ENCODE data around the gene RILPL2.

Gene RILPL2

GRCh38 chr12:123398550-123399254 is 37.8 kb downstream of the RILPL2 start:
- no peak overlapping the region for H2AFZ ChIP-seq (ENCODE audit: low read length)
- H3K4me1 ChIP-seq (ENCODE audit: control insufficient read depth in 2 of 2, insufficient read depth in 1 of 2, low read depth in 1 of 2, low read length in 2 of 2) = peaks cover 0 to 7% of the 10 kb centered on the region in 2 donors
- H2BK5ac ChIP-seq (ENCODE audit: low read length) = no peak overlapping the region
- H3K4me3 ChIP-seq (ENCODE audit: low read length in 2 of 2) = no peak overlapping the region
- peaks cover 18% of the 10 kb centered on the region for H3K79me1 ChIP-seq (ENCODE audit: low read depth, low read length)
- H3K9me3 ChIP-seq (replicated peaks in 1 of 2; ENCODE audit: control insufficient read depth in 2 of 2, insufficient read depth in 1 of 2, low read depth in 1 of 2, low read length in 2 of 2) = no peaks in the 10 kb centered on the region
- WGBS, 2 donors (ENCODE audit: extremely low coverage in 2 of 2, insufficient read length in 2 of 2, insufficient replicate concordance in 1 of 2) = no CpG with 5 or more reads among the region's 14 CpGs
- H3K9ac ChIP-seq (ENCODE audit: low read depth, low read length, poor library complexity) = peak overlapping the region; percentile 16
- H2BK120ac ChIP-seq (ENCODE audit: low read depth, low read length) = no peak overlapping the region
- H4K91ac ChIP-seq (ENCODE audit: low read depth, low read length, poor library complexity) = no peak overlapping the region
- no peak overlapping the region for H3K4ac ChIP-seq (ENCODE audit: low read length)
- peaks cover 48 to 83% of the 10 kb centered on the region in 2 donors for H3K36me3 ChIP-seq (replicated peaks in 1 of 2; ENCODE audit: control insufficient read depth in 2 of 2, insufficient read depth in 2 of 2, low read length in 2 of 2)
- no peak for DNase-seq (ENCODE audit: low spot score)
- H3K23ac ChIP-seq (ENCODE audit: low read depth, low read length, poor library complexity) = peak overlapping the region; percentile 23
- no peak overlapping the region for H3K4me2 ChIP-seq (ENCODE audit: insufficient read depth, low read length, poor library complexity, severe bottlenecking)
- no peak overlapping the region for H4K8ac ChIP-seq (ENCODE audit: low read depth, low read length)
- H2BK12ac ChIP-seq (ENCODE audit: low read length) = no peak overlapping the region
- H2BK15ac ChIP-seq (ENCODE audit: low read length) = no peak overlapping the region
- H3K27ac ChIP-seq (replicated peaks; ENCODE audit: low read length) = no peak overlapping the region
- H3K27me3 ChIP-seq (ENCODE audit: control insufficient read depth in 3 of 3, insufficient read depth in 3 of 3, low read depth in 1 of 3, low read length in 3 of 3) = no peaks in the 10 kb centered on the region
- no peak overlapping the region for H3K14ac ChIP-seq (ENCODE audit: low read length)
- no peak overlapping the region for H2AK5ac ChIP-seq (ENCODE audit: low read depth, low read length)
- H3K18ac ChIP-seq (ENCODE audit: low read length) = no peak overlapping the region

DNA sequence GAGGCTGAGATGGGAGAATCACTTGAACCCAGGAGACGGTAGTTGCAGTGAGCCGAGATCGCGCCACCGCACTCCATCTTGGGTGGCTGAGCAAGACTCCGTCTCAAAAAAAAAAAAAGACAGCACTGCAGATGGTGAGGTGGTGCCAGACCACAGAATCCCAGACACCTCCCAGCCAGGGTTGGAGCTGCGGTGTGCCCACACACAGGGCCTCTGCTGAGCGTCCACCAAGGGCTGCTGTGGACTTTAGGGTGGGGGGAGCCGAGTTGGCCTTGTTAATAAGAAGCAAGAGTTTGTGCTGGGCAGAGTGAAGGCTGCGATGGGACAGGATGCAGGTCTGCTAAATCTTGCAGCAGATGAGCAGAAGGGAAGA is 38.3 kb downstream of the RILPL2 start:
- no CpG with 5 or more reads among the region's 10 CpGs for WGBS, 2 donors (ENCODE audit: extremely low coverage in 2 of 2, insufficient read length in 2 of 2, insufficient replicate concordance in 1 of 2)

DNA sequence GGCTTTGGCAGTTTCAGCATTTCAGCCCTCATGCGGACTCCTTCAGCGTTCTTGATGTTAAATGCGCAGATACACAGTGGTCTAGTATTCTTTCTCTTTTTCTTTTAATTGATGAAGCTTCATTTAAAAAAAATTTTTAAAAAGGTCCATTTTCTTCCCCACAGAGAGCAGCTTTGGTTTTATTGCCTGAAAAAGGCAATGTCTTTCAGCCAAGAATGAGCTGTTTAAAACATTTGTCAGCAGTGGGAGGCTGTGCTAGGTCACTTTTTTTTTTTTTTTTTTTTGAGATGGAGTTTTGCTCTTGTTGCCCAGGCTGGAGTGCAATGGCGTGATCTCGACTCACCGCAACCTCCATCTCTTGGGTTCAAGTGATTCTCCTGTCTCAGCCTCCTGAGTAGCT is 39.1 kb downstream of the RILPL2 start:
- H3K9ac ChIP-seq (ENCODE audit: low read depth, low read length, poor library complexity) = no peak overlapping the region
- H2BK120ac ChIP-seq (ENCODE audit: low read depth, low read length) = no peak overlapping the region
- no peak overlapping the region for H3K4me3 ChIP-seq (ENCODE audit: low read length in 2 of 2)
- H3K79me1 ChIP-seq (ENCODE audit: low read depth, low read length) = peaks cover 18% of the 10 kb centered on the region
- no peak overlapping the region for H3K4me2 ChIP-seq (ENCODE audit: insufficient read depth, low read length, poor library complexity, severe bottlenecking)
- H3K9me3 ChIP-seq (replicated peaks in 1 of 2; ENCODE audit: control insufficient read depth in 2 of 2, insufficient read depth in 1 of 2, low read depth in 1 of 2, low read length in 2 of 2) = no peaks in the 10 kb centered on the region
- no peak for DNase-seq (ENCODE audit: low spot score)
- no peak overlapping the region for H2BK15ac ChIP-seq (ENCODE audit: low read length)
- H3K18ac ChIP-seq (ENCODE audit: low read length) = no peak overlapping the region
- H3K36me3 ChIP-seq (replicated peaks in 1 of 2; ENCODE audit: control insufficient read depth in 2 of 2, insufficient read depth in 2 of 2, low read length in 2 of 2) = peaks cover 38 to 83% of the 10 kb centered on the region in 2 donors
- H2BK5ac ChIP-seq (ENCODE audit: low read length) = no peak overlapping the region
- no peak overlapping the region for H3K14ac ChIP-seq (ENCODE audit: low read length)
- H3K4me1 ChIP-seq (ENCODE audit: control insufficient read depth in 2 of 2, insufficient read depth in 1 of 2, low read depth in 1 of 2, low read length in 2 of 2) = peaks cover 0 to 6% of the 10 kb centered on the region in 2 donors
- H3K27ac ChIP-seq (replicated peaks; ENCODE audit: low read length) = no peak overlapping the region
- WGBS, 2 donors (ENCODE audit: extremely low coverage in 2 of 2, insufficient read length in 2 of 2, insufficient replicate concordance in 1 of 2) = no CpG with 5 or more reads among the region's 6 CpGs
- no peaks in the 10 kb centered on the region for H3K27me3 ChIP-seq (ENCODE audit: control insufficient read depth in 3 of 3, insufficient read depth in 3 of 3, low read depth in 1 of 3, low read length in 3 of 3)
- H4K91ac ChIP-seq (ENCODE audit: low read depth, low read length, poor library complexity) = no peak overlapping the region
- no peak overlapping the region for H4K8ac ChIP-seq (ENCODE audit: low read depth, low read length)
- no peak overlapping the region for H2BK12ac ChIP-seq (ENCODE audit: low read length)
- H2AK5ac ChIP-seq (ENCODE audit: low read depth, low read length) = no peak overlapping the region
- no peak overlapping the region for H3K4ac ChIP-seq (ENCODE audit: low read length)
- H2AFZ ChIP-seq (ENCODE audit: low read length) = no peak overlapping the region
- H3K23ac ChIP-seq (ENCODE audit: low read depth, low read length, poor library complexity) = no peak overlapping the region

More for the DNA sequence above, 38.3 kb downstream of the RILPL2 start:
- H3K79me1 ChIP-seq (ENCODE audit: low read depth, low read length) = peaks cover 18% of the 10 kb centered on the region
- H4K8ac ChIP-seq (ENCODE audit: low read depth, low read length) = no peak overlapping the region
- H3K9me3 ChIP-seq (replicated peaks in 1 of 2; ENCODE audit: control insufficient read depth in 2 of 2, insufficient read depth in 1 of 2, low read depth in 1 of 2, low read length in 2 of 2) = no peaks in the 10 kb centered on the region
- H3K18ac ChIP-seq (ENCODE audit: low read length) = no peak overlapping the region
- H3K4me2 ChIP-seq (ENCODE audit: insufficient read depth, low read length, poor library complexity, severe bottlenecking) = no peak overlapping the region
- H3K4me3 ChIP-seq (ENCODE audit: low read length in 2 of 2) = no peak overlapping the region
- H3K36me3 ChIP-seq (replicated peaks in 1 of 2; ENCODE audit: control insufficient read depth in 2 of 2, insufficient read depth in 2 of 2, low read length in 2 of 2) = peaks cover 43 to 83% of the 10 kb centered on the region in 2 donors
- H3K27me3 ChIP-seq (ENCODE audit: control insufficient read depth in 3 of 3, insufficient read depth in 3 of 3, low read depth in 1 of 3, low read length in 3 of 3) = no peaks in the 10 kb centered on the region
- H2BK120ac ChIP-seq (ENCODE audit: low read depth, low read length) = no peak overlapping the region
- H3K27ac ChIP-seq (replicated peaks; ENCODE audit: low read length) = no peak overlapping the region
- no peak overlapping the region for H4K91ac ChIP-seq (ENCODE audit: low read depth, low read length, poor library complexity)
- DNase-seq (ENCODE audit: low spot score) = no peak
- H3K23ac ChIP-seq (ENCODE audit: low read depth, low read length, poor library complexity) = no peak overlapping the region
- H3K4me1 ChIP-seq (ENCODE audit: control insufficient read depth in 2 of 2, insufficient read depth in 1 of 2, low read depth in 1 of 2, low read length in 2 of 2) = peaks cover 0 to 7% of the 10 kb centered on the region in 2 donors
- H2BK12ac ChIP-seq (ENCODE audit: low read length) = no peak overlapping the region
- H2AFZ ChIP-seq (ENCODE audit: low read length) = no peak overlapping the region
- no peak overlapping the region for H2BK15ac ChIP-seq (ENCODE audit: low read length)
- H3K4ac ChIP-seq (ENCODE audit: low read length) = no peak overlapping the region
- no peak overlapping the region for H2AK5ac ChIP-seq (ENCODE audit: low read depth, low read length)
- no peak overlapping the region for H3K9ac ChIP-seq (ENCODE audit: low read depth, low read length, poor library complexity)
- no peak overlapping the region for H3K14ac ChIP-seq (ENCODE audit: low read length)
- H2BK5ac ChIP-seq (ENCODE audit: low read length) = no peak overlapping the region

- H3K23ac ChIP-seq (ENCODE audit: low read depth, low read length, poor library complexity) = no peak overlapping the region
Measured at GRCh38 chr12:123396954-123397353, 39.5 kb downstream of the RILPL2 start.

More at GRCh38 chr12:123396954-123397353, 39.5 kb downstream of the RILPL2 start:
- no peak overlapping the region for H2AFZ ChIP-seq (ENCODE audit: low read length)
- peaks cover 38 to 83% of the 10 kb centered on the region in 2 donors for H3K36me3 ChIP-seq (replicated peaks in 1 of 2; ENCODE audit: control insufficient read depth in 2 of 2, insufficient read depth in 2 of 2, low read length in 2 of 2)
- WGBS, 2 donors (ENCODE audit: extremely low coverage in 2 of 2, insufficient read length in 2 of 2, insufficient replicate concordance in 1 of 2) = no CpG with 5 or more reads among the region's 9 CpGs
- DNase-seq (ENCODE audit: low spot score) = no peak
- H3K27ac ChIP-seq (replicated peaks; ENCODE audit: low read length) = no peak overlapping the region
- peaks cover 0 to 3% of the 10 kb centered on the region in 2 donors for H3K4me1 ChIP-seq (ENCODE audit: control insufficient read depth in 2 of 2, insufficient read depth in 1 of 2, low read depth in 1 of 2, low read length in 2 of 2)
- H2BK15ac ChIP-seq (ENCODE audit: low read length) = no peak overlapping the region
- H2BK5ac ChIP-seq (ENCODE audit: low read length) = no peak overlapping the region
- H3K9me3 ChIP-seq (replicated peaks in 1 of 2; ENCODE audit: control insufficient read depth in 2 of 2, insufficient read depth in 1 of 2, low read depth in 1 of 2, low read length in 2 of 2) = no peaks in the 10 kb centered on the region
- peaks cover 16% of the 10 kb centered on the region for H3K79me1 ChIP-seq (ENCODE audit: low read depth, low read length)
- H2AK5ac ChIP-seq (ENCODE audit: low read depth, low read length) = no peak overlapping the region
- H3K4me2 ChIP-seq (ENCODE audit: insufficient read depth, low read length, poor library complexity, severe bottlenecking) = no peak overlapping the region
- H3K14ac ChIP-seq (ENCODE audit: low read length) = no peak overlapping the region
- H3K4ac ChIP-seq (ENCODE audit: low read length) = no peak overlapping the region
- H4K91ac ChIP-seq (ENCODE audit: low read depth, low read length, poor library complexity) = no peak overlapping the region
- H3K9ac ChIP-seq (ENCODE audit: low read depth, low read length, poor library complexity) = peak overlapping the region; percentile 44
- H2BK120ac ChIP-seq (ENCODE audit: low read depth, low read length) = no peak overlapping the region
- no peak overlapping the region for H2BK12ac ChIP-seq (ENCODE audit: low read length)
- H4K8ac ChIP-seq (ENCODE audit: low read depth, low read length) = no peak overlapping the region
- H3K4me3 ChIP-seq (ENCODE audit: low read length in 2 of 2) = peak overlapping the region in 1 of 2 donors; percentile 27
- H3K27me3 ChIP-seq (ENCODE audit: control insufficient read depth in 3 of 3, insufficient read depth in 3 of 3, low read depth in 1 of 3, low read length in 3 of 3) = no peaks in the 10 kb centered on the region
- no peak overlapping the region for H3K18ac ChIP-seq (ENCODE audit: low read length)

Data from neuronal stem cell (in vitro differentiated cells).